Iris pigment epithelial cell (primary cell): ENCODE data around the gene ETF1.

ENCODE experiments used
- DNase-seq: peaks from one replicate; pipeline ENCODE4 v3.0.0-alpha.2; 2011; ENCODE audit warnings: low read depth

Gene ETF1

GRCh38 chr5:138542956-138543729 lies at the start of gene ETF1:
Gene ETF1 (minus strand): TSS chr5:138543236. CDS start chr5:138542918, 318 bp downstream.
- peak; percentile 100 for DNase-seq

GRCh38 chr5:138588013-138588788 lies 45.2 kb upstream of the ETF1 start:
- DNase-seq, result no peak

DNA sequence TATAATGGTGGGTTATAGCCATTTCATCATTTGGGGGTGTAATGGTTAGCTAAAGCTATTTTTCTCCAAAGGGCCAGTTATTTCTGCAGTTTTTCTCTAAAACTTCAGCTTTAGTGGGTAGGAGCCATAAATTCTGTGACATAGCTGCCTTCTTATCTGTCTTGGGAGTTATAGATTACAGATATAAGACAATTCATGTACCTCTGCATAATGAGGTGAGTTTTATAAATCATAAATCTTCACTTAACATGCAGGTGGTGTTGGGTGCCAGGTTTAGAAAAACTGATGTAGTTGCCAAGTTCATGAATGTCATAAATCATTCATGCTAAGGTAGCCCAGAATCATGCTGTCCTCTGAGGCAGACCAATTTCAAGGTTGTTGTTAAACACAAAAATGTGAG lies 42.1 kb upstream of the ETF1 start:
- DNase-seq, result no peak

GRCh38 chr5:138583984-138584637 lies 41.1 kb upstream of the ETF1 start:
- no peak for DNase-seq

DNA sequence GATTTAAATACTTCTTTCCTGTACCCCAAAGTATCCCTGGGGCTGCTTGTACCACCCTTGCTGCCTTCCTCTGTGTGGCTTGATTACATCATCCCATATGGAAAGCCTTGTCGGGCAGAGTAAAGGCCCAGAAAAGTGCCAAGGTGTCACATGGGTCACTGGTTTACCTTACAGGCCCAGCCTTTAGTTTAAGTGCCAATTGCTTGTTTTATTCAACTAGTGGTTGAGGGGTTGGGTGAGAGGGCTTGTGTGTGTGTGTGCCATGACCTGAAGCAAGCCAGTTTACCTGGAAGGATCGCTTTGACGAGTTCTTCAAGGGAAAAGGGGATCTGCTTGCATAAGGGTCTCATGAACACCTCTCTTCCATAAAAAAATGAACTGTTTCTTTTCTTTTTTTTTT lies 39.9 kb upstream of the ETF1 start:
- DNase-seq, result no peak

- no peak for DNase-seq
Measured at GRCh38 chr5:138580777-138581176, 37.7 kb upstream of the ETF1 start.

GRCh38 chr5:138580001-138580400 lies 37.0 kb upstream of the ETF1 start:
- DNase-seq, result no peak

GRCh38 chr5:138579517-138579863 lies 36.5 kb upstream of the ETF1 start:
- no peak for DNase-seq

DNA sequence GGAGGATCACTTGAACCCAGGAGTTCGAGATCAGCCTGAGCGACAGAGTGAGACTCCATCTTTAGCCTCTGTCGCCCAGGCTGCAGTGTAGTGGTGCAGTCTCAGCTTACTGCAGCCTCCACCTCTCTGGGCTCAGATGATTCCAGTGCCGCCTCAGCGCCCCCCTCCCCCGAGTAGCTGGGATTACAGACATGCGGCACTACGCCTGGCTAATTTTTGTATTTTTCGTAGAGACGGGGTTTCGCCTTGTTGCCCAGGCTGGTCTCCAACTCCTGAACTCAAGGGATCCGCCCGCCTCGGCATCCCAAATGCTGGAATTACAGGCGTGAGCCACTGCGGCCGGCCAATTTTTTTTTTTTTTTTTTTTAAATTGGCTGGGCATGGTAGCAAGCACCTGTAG lies 34.4 kb upstream of the ETF1 start:
- DNase-seq, result no peak

DNA sequence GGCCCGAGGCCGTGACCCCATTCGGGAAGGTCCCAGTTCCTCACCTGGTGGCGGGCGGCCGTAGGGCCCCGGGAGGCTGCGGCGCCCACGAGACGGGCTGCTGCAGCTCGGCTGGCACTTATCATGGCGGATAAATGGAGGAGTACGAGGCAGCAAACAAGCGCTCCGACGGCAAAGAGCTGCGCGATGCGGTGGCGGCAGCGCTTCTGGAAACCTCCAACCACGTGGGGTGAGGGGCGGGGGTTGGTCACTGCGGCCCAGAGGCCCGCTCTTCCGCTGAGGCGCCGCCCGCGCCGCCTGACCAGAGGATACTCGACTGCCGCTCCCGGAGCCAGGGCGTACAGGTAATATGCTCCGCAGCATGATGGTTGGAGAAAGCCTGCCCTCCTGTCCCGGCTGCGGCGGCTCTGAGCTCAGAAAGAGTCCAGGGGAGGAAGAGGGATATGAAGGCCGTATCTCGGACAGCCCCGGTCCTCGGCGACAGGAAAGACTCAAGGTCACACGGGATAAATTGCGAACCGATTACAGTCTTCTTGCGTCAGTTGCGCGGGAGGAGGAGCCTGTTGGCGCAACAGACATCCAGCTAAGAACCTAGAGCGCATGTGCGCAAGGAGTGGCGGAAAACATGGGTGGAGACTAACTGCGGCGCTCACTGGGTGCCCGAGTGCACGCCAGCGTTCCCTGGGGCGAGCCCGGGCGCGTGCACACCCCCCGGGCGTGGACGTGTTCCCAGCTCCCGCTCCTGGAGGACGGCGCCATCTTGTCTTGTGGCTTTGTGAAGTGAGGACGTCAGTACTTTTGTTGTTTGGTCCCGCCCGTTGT lies 32.4 kb upstream of the ETF1 start, which contains the start of gene HSPA9:
Gene HSPA9, minus strand, starts transcription at position 208 of the 822 bp plus-strand sequence. Its CDS starts 83 bp downstream, at position 125.
- DNase-seq, result peak; percentile 100

GRCh38 chr5:138574744-138575193 lies 31.7 kb upstream of the ETF1 start:
- DNase-seq, result peak; percentile 25

DNA sequence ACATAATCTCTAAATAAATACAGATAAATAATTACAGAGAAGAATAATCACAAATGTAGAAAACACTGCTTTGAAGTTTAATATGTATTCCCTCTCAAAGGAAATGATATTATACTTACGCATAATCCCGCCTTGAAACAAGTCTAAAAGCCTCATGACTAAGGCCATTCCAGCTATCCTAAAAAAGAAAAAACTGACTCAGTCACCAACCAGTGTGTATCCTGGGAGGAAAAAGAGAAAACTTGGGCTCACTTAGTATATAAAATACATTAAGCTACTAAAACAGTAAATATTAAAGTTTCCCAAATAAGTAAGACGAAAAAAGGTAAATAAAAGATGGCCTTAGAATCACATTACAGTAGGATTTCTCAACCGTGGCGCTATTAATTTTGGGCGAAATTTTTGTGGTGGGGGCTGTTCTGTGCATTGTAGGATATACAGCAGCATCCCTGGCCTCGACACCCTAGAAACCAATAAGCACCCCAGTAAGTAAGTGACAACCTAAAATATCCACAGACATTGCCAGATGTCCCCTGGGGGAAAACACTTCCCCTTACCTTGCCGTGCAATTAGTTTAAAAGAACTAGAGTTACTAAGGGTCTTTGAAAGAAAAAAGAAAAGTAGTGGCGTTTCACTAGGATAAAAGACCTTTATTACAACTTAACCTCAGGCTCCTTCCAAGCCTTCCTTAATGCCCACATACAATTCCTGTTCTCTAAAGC lies 31.1 kb upstream of the ETF1 start:
- DNase-seq, result peak; percentile 17

DNA sequence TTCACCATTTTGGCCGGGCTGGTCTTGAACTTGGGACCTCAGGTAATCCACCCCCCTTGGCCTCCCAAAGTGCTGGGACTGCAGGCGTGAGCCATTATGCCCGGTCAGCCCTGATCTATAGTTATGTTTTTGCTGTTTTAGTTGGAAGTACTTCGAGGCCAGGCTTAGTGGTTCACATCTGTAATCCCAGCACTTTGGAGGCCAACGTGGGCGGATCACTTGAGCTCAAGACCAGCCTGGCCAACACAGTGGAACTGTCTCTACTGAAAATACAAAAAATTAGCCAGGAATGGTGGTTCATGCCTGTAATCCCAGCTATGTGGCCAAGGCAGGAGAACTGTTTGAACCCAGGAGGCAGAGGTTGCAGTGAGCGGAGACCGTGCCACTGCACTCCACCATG lies 30.2 kb upstream of the ETF1 start:
- peak; percentile 14 for DNase-seq

DNA sequence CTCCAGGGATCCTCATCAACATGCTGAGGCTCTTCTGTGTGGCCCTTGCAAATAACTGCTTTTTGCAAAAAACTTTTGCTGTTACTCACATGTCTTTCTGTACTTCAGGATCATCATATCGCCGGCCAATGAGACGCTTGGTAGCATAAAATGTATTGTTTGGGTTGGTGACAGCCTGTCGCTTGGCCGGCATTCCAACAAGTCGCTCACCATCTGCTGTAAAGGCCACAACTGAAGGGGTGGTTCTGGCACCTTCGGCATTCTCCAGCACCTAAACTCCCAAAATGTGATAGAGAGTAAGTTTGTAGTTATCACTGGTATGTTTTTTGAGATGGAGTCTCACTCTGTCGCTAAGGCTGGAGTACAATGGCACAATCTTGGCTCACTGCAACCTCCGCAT lies 27.8 kb upstream of the ETF1 start:
- DNase-seq, result no peak

GRCh38 chr5:138569782-138570181 lies 26.7 kb upstream of the ETF1 start:
- DNase-seq, result peak; percentile 14

- peak; percentile 76 for DNase-seq
Measured at GRCh38 chr5:138568061-138568824, 25.2 kb upstream of the ETF1 start.

GRCh38 chr5:138566792-138567191 lies 23.8 kb upstream of the ETF1 start:
- DNase-seq, result no peak

DNA sequence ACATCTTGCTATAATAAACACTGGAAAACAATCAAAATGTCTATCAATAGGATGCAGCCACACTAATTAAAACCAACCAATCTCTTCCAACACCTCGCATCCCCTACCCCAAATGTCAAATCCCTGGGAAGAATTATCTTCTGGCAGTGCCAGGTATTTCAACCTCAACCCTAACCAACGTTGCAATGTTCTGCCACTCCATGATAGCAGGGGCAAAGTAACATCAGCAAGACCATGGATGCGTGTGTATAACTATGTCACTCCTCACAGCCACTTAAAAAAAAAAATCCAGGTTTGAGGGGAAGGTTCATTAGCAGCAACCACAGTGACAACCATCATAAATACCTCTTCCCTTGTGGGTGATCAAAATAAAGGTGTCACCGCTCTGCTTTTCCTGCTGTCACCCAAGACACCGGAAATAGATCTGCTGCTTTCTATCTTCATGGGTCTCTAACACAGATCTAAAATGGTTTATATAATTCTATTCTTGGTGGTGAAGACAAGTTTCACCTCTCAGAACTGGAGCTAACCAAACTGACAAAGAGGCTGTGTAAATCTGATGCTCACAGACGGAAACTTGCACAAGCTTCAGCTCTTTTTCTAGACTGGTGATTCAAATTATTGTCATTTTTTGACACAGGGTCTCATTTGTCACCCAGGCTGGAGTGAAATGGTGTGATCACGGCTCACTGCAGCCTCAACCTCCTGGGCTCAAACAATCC lies 22.2 kb upstream of the ETF1 start:
- no peak for DNase-seq

- DNase-seq, result no peak
Measured at GRCh38 chr5:138564242-138564641, 21.2 kb upstream of the ETF1 start.
